Common myeloid progenitor, CD34-positive (primary cell): ENCODE measurements around the gene SNED1.
A peak's percentile ranks its signal among the peaks of the same experiment; 100 is the strongest.

Source experiments
- CTCF ChIA-PET: fragments of 350-600 bp; sonication (Branson Sonifier 250); formaldehyde crosslinking; loops from one replicate; lab custom pipeline; 2021; ENCODE audit warnings: antibody characterized with exemption; lab: Charles Lee
- POLR2A ChIA-PET: fragments of 350-600 bp; sonication (Branson Sonifier 250); formaldehyde crosslinking; loops from one replicate; lab custom pipeline; 2021; ENCODE audit warnings: antibody characterized with exemption; lab: Charles Lee
- DNase-seq, 3 donors: peaks; one replicate each; pipeline versions ENCODE4 v3.0.0 to v3.0.0-alpha.2; 2013
- H3K27ac ChIP-seq, 2 experiments: 1 replicate in 1 of 2; 2 replicates in 1 of 2; pipeline ENCODE4 v1.7.0; 2013; ENCODE audit warnings: inconsistent platforms in 2 of 2, low read length in 2 of 2, mild to moderate bottlenecking in 2 of 2, low read depth in 1 of 2, moderate library complexity in 1 of 2; ENCODE audit not compliant: severe bottlenecking in 2 of 2, insufficient read depth in 1 of 2, poor library complexity in 1 of 2
- H3K27me3 ChIP-seq, 5 experiments: replicated peaks in 2 of 5; 1 replicate in 3 of 5; 2 replicates in 2 of 5; pipeline versions ENCODE4 v1.6.1 to v1.7.0; 2013; ENCODE audit warnings: low read length in 4 of 5, mild to moderate bottlenecking in 2 of 5, moderate library complexity in 2 of 5, inconsistent platforms in 1 of 5; ENCODE audit not compliant: insufficient read depth in 5 of 5, control insufficient read depth in 4 of 5
- H3K36me3 ChIP-seq, 4 experiments: 1 replicate in 2 of 4; 2 replicates in 2 of 4; pipeline versions ENCODE4 v1.6.1 to v1.7.0; 2013; ENCODE audit warnings: low read length in 3 of 4, control low read depth in 1 of 4, mild to moderate bottlenecking in 1 of 4; ENCODE audit not compliant: control insufficient read depth in 4 of 4, insufficient read depth in 4 of 4
- H3K4me1 ChIP-seq, 4 experiments: 1 replicate in 3 of 4; 2 replicates in 1 of 4; pipeline versions ENCODE4 v1.6.1 to v1.7.1; 2013; ENCODE audit warnings: low read length in 3 of 4, mild to moderate bottlenecking in 3 of 4, control low read depth in 1 of 4, inconsistent platforms in 1 of 4, moderate library complexity in 1 of 4; ENCODE audit not compliant: control insufficient read depth in 4 of 4, insufficient read depth in 4 of 4; ENCODE audit errors: control extremely low read depth in 1 of 4
- H3K4me3 ChIP-seq, 7 experiments: 1 replicate in 4 of 7; 2 replicates in 3 of 7; pipeline versions ENCODE4 v1.5.1 to v1.7.0; 2013; ENCODE audit warnings: mild to moderate bottlenecking in 7 of 7, low read length in 6 of 7, moderate library complexity in 6 of 7, inconsistent platforms in 2 of 7, low read depth in 2 of 7, control low read depth in 1 of 7; ENCODE audit not compliant: insufficient read depth in 4 of 7, control insufficient read depth in 1 of 7; ENCODE audit errors: extremely low read depth in 1 of 7
- H3K9me3 ChIP-seq, 5 experiments: 1 replicate in 4 of 5; 2 replicates in 1 of 5; pipeline versions ENCODE4 v1.6.1 to v1.7.1; 2013; ENCODE audit warnings: low read length in 4 of 5, mild to moderate bottlenecking in 2 of 5, inconsistent platforms in 1 of 5, low read depth in 1 of 5, moderate library complexity in 1 of 5; ENCODE audit not compliant: control insufficient read depth in 4 of 5, insufficient read depth in 2 of 5; ENCODE audit errors: control extremely low read depth in 1 of 5
- WGBS: methylation state at CpG from one replicate; pipeline ENCODE4 v1.1.5; 2013; ENCODE audit not compliant: insufficient coverage; 5-methylcytosine and 5-hydroxymethylcytosine counted together

SNED1 gene

DNA sequence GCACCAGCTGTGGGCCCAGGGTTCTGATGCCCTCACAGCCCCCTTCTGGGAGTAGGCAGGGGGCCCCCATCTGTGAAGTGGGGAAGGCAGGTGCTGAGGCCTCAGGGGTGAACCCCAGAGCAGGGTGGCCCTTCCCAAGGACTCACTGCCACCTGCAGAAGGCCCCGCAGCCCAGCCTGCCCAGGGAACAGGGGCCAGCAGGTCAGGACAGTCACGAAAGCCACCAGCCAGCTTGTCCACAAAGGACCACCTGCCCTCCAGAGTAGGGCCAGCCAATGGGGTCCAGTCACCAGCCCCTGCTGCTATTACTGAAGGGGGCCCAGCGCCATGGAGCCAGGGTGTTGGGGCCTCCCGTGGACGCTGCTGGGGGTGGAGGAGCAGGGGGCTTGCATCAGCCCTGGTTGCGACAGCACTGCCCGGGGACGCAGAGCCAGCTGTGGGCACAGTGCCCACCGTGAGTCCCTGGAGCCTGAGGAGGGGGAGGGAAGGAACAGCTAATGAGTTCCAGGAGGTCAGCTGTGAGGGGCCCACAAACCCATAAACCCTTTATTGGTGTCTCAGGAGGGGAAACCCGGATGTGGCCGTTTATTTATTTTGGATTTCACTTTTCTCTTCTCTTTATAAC is 11.5 kb upstream of the SNED1 start:
- H3K4me3 ChIP-seq = no peak overlapping the region
- ChIA-PET POLR2A (no interaction called here), CTCF (interaction anchor here (1.2 to 1.3 kb wide), 2 partner anchors 19 to 20 kb away, joined by 4 read pairs; no protein-coding TSS in a partner anchor)
- no peak overlapping the region for H3K27ac ChIP-seq
- H3K4me1 ChIP-seq = peaks cover 0 to 15% (median 5%) of the 10 kb centered on the region in 4 experiments
- DNase-seq = no peak
- peaks cover 0 to 20% (median 10%) of the 10 kb centered on the region in 5 experiments for H3K9me3 ChIP-seq
- H3K27me3 ChIP-seq = peaks cover 0 to 7% (median 0%) of the 10 kb centered on the region in 5 experiments
- 53% methylated on average over 7 of the region's 11 CpGs for WGBS
- H3K36me3 ChIP-seq = no peaks in the 10 kb centered on the region

DNA sequence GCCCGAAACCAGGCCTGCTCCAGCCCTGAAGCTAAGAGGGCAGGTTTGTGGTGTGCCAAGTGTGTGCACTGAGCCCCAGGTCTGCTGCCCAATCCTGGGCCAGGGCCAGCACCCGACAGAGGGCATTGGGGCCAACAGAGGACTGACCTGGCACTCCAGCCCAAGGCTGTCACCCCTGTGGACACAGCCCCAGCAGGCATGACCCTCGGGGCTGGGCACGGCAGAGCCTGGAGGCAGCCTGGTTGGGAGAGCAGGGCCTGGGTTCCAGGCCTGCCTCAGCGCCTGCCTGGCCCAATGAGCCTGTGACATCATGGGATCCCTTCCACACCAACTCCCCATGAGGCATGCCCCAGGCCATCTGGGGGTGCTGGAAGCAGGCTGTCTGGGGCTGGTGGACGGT is 10.8 kb upstream of the SNED1 start:
- 100% methylated on average over 4 of the region's 6 CpGs for WGBS
- CTCF ChIA-PET = no interaction called here
- peaks cover 0 to 5% (median 0%) of the 10 kb centered on the region in 5 experiments for H3K27me3 ChIP-seq
- H3K4me1 ChIP-seq = peaks cover 0 to 17% (median 6%) of the 10 kb centered on the region in 4 experiments
- no peak overlapping the region for H3K4me3 ChIP-seq
- peaks cover 0 to 20% (median 10%) of the 10 kb centered on the region in 5 experiments for H3K9me3 ChIP-seq
- H3K36me3 ChIP-seq = no peaks in the 10 kb centered on the region
- no peak for DNase-seq
- H3K27ac ChIP-seq = no peak overlapping the region
- POLR2A ChIA-PET = no interaction called here

DNA sequence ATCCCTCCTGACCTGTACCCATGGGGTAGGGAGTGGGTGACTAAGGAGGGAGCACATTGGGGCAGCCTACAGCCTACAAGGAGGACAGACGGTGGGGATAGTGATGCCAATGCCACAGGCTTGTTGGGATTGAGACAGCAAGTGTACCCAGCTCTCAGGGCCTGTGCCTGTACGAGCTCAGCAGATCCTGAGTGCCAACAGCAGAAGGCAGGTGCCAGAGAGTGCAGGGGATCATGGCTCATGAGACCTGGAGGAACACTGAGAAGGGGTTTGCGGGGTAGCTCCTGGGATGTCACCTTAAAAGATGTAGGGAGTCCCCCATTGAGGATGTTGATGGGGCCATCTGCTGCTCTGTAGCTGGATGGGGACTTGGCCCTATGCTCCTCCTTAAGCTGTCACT is 10.3 kb upstream of the SNED1 start:
- no peaks in the 10 kb centered on the region for H3K27me3 ChIP-seq
- CTCF ChIA-PET = interaction anchor here (1.1 kb wide), 1 partner anchor 79 kb away, joined by 3 read pairs; no protein-coding TSS in a partner anchor
- 94% methylated on average over 3 of the region's 3 CpGs for WGBS
- peak in 2 of 3 donors; percentile 52 to 59 for DNase-seq
- POLR2A ChIA-PET = no interaction called here
- H3K4me1 ChIP-seq = peaks cover 0 to 21% (median 7%) of the 10 kb centered on the region in 4 experiments
- H3K36me3 ChIP-seq = no peaks in the 10 kb centered on the region
- H3K9me3 ChIP-seq = peaks cover 0 to 20% (median 10%) of the 10 kb centered on the region in 5 experiments
- H3K4me3 ChIP-seq = no peak overlapping the region
- no peak overlapping the region for H3K27ac ChIP-seq

DNA sequence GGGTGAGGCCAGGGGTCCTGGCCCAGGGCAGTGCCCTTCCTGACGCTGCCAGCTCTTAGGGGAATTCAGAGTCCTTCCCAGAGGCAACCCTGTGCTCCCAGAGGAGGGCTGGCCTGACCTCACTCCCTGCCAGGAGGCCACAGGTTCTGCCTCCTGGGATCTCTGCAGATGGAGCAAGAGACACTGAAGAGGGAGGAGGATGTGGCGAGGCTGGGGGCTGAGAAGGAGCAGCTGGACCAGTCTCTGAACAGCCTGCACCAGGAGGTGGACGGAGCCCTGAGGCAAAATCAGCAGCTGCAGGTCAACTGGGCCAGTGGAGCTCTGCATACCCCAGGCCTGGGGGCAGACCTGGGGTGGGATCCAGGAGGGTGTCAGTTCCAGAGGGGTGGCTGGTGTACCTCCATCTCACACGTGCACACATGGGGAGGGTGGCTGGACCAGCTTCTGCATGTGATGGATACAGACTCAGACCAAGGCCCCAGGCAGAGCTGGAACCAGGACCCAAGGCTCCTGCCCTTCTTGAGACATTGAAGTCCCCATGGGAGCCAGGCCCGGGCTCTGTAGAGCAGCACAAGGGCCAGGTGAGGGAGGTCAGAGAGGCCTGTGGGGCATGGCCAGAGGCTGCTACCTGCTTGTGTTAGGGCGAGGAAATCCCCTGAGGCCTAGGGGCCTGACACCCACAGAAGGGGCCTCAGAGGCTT is 9.7 kb upstream of the SNED1 start:
- H3K4me3 ChIP-seq = no peak overlapping the region
- ChIA-PET CTCF (interaction anchor here (1.1 kb wide), 1 partner anchor 78 kb away, joined by 3 read pairs; no protein-coding TSS in a partner anchor), POLR2A (no interaction called here)
- H3K9me3 ChIP-seq = peaks cover 0 to 20% (median 10%) of the 10 kb centered on the region in 5 experiments
- DNase-seq = no peak
- H3K27ac ChIP-seq = no peak overlapping the region
- no peaks in the 10 kb centered on the region for H3K36me3 ChIP-seq
- H3K27me3 ChIP-seq = no peaks in the 10 kb centered on the region
- WGBS = 100% methylated on average over 6 of the region's 6 CpGs
- H3K4me1 ChIP-seq = peaks cover 0 to 20% (median 4%) of the 10 kb centered on the region in 4 experiments

DNA sequence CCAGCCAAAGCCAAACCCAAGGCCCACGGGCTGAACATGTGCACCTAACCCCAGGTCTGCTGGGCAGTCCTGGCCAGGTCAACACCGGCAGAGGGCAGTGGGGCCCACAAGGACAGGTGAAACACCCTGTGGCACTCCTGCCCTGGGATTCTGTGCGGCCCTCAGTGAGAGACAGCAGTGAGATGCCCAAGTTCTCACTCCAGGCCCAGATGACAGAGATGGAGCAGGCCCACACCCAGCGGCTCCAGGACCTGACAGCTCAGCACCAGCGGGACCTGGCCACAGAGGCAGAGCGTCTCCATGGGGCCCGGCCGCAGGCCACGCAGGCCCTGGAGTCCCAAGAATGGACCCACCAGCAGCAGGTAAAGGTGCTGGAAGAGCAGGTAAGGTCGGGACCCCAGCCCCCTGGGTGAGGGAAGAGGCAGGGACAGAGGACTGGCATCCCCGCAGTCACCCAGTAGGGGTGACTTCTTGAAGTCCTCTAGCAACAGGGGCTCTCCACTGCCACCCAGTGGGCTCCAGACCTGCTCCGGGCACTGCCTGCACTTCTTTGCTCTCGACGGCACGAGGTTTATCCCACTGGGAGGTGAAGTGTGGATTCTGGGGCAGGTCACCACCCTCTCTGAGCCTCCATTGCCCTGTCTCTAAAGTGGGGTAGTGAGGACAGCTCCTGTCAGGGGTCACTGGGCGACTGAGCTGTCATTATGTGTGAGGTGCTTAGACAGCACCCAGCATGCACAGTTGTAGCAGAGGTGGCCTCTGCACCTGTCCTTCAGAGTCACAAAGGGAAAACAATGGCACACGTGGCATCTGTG is 8.8 kb upstream of the SNED1 start:
- Histone ChIP-seq H3K9me3 (peaks cover 0 to 20% (median 10%) of the 10 kb centered on the region in 5 experiments), H3K4me3 (no peak overlapping the region), H3K27me3 (peaks cover 0 to 2% (median 0%) of the 10 kb centered on the region in 5 experiments), H3K36me3 (no peaks in the 10 kb centered on the region), H3K27ac (no peak overlapping the region), H3K4me1 (peaks cover 0 to 26% (median 7%) of the 10 kb centered on the region in 4 experiments)
- 95% methylated on average over 17 of the region's 17 CpGs for WGBS
- no peak for DNase-seq
- CTCF ChIA-PET = no interaction called here
- POLR2A ChIA-PET = no interaction called here

DNA sequence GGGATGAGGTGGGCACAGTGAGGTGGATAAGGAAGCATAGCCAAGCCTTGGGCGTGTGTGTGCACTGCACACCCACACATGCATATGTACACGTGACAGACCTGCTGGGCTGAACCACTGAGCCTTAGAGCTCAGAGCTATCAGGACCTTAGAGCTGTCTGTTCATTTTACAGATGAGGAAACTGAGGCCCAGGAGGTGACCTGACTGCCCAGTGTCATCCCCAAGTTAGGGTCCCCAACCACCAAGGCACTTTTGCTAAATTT is 8.2 kb upstream of the SNED1 start:
- ChIA-PET POLR2A (no interaction called here), CTCF (no interaction called here)
- Histone ChIP-seq H3K4me1 (peaks cover 0 to 32% (median 9%) of the 10 kb centered on the region in 4 experiments), H3K36me3 (no peaks in the 10 kb centered on the region), H3K27me3 (peaks cover 0 to 2% (median 0%) of the 10 kb centered on the region in 5 experiments), H3K27ac (no peak overlapping the region), H3K4me3 (no peak overlapping the region), H3K9me3 (peaks cover 0 to 20% (median 10%) of the 10 kb centered on the region in 5 experiments)
- DNase-seq = no peak
- WGBS = 100% methylated on average over 1 of the region's 2 CpGs
